Activated CD4-positive, alpha-beta T cell treated with anti-CD3 and anti-CD28 coated beads, Interleukin-2, amount 10 ng/mL, durations not matched to agents 24 days and 14 days (primary cell): ENCODE measurements around the gene SND1. TPM values are rescaled to one million over a fixed set of nuclear protein-coding genes. Genes with fewer than 3 reads are reported as not detected.

ENCODE experiments used
- DNase-seq: peaks from one replicate; pipeline ENCODE4 v3.0.0; 2022
- H3K27ac Mint-ChIP-seq: one replicate; pipeline ENCODE4 v1.8.0; 2022; ENCODE audit warnings: mild to moderate bottlenecking, mixed read lengths
- H3K27me3 Mint-ChIP-seq: one replicate; pipeline ENCODE4 v1.8.0; 2022; ENCODE audit warnings: mixed read lengths
- H3K36me3 Mint-ChIP-seq: one replicate; pipeline ENCODE4 v1.8.0; 2022; ENCODE audit warnings: low read depth, mild to moderate bottlenecking, mixed read lengths
- H3K4me1 Mint-ChIP-seq: one replicate; pipeline ENCODE4 v1.8.0; 2021; ENCODE audit warnings: mixed read lengths
- H3K4me3 Mint-ChIP-seq: one replicate; pipeline ENCODE4 v1.8.0; 2022; ENCODE audit warnings: mild to moderate bottlenecking, moderate library complexity, mixed read lengths
- H3K9me3 Mint-ChIP-seq: one replicate; pipeline ENCODE4 v1.8.0; 2021; ENCODE audit warnings: mixed read lengths
- intact Hi-C: fragments of 100-400 bp; cut with micrococcal nuclease; formaldehyde crosslinking; loops from one replicate; pipeline ENCODE4 v1.15.1; 2023
- total RNA-seq: library from RNA; stranded (reverse); gene quantifications from 2 replicates; pipeline ENCODE4 v1.2.3, GENCODE V29; 2022

SND1 gene
- total RNA-seq, 1 donor from 2014 or later = 295 TPM

GRCh38 chr7:127761196-127761595, 109.2 kb downstream of the SND1 start:
- no peaks in the 10 kb centered on the region for H3K27me3 Mint-ChIP-seq

GRCh38 chr7:127764681-127765080, 112.7 kb downstream of the SND1 start:
- no peak for DNase-seq
- Mint-ChIP-seq H3K4me3 (no peak overlapping the region), H3K27me3 (no peaks in the 10 kb centered on the region), H3K4me1 (peaks cover 34% of the 10 kb centered on the region), H3K9me3 (peaks cover 3% of the 10 kb centered on the region), H3K27ac (no peak overlapping the region), H3K36me3 (peaks cover 22% of the 10 kb centered on the region)
- intact Hi-C loops = loop anchor here (5.0 kb wide), 1 partner anchor 43 kb away; no protein-coding TSS in a partner anchor

More at GRCh38 chr7:127761196-127761595, 109.2 kb downstream of the SND1 start:
- Mint-ChIP-seq H3K9me3 (no peaks in the 10 kb centered on the region), H3K36me3 (peaks cover 15% of the 10 kb centered on the region), H3K4me3 (no peak overlapping the region), H3K27ac (no peak overlapping the region), H3K4me1 (peaks cover 23% of the 10 kb centered on the region)
- intact Hi-C loops = no loop called here
- DNase-seq = no peak

GRCh38 chr7:127765150-127765549, 113.2 kb downstream of the SND1 start:
- Mint-ChIP-seq H3K4me1 (peaks cover 33% of the 10 kb centered on the region), H3K36me3 (peaks cover 21% of the 10 kb centered on the region), H3K9me3 (peaks cover 3% of the 10 kb centered on the region), H3K27me3 (no peaks in the 10 kb centered on the region), H3K27ac (no peak overlapping the region), H3K4me3 (no peak overlapping the region)
- no peak for DNase-seq
- intact Hi-C loops = loop anchor here (5.0 kb wide), 1 partner anchor 42 kb away; no protein-coding TSS in a partner anchor

GRCh38 chr7:127766831-127767459, 115.0 kb downstream of the SND1 start:
- H3K36me3 Mint-ChIP-seq = peaks cover 18% of the 10 kb centered on the region
- no peak overlapping the region for H3K4me3 Mint-ChIP-seq
- no peaks in the 10 kb centered on the region for H3K27me3 Mint-ChIP-seq
- intact Hi-C loops = loop anchor here (5.0 kb wide), 1 partner anchor 40 kb away; no protein-coding TSS in a partner anchor
- peaks cover 3% of the 10 kb centered on the region for H3K9me3 Mint-ChIP-seq
- peaks cover 23% of the 10 kb centered on the region for H3K4me1 Mint-ChIP-seq
- DNase-seq = no peak
- no peak overlapping the region for H3K27ac Mint-ChIP-seq

DNA sequence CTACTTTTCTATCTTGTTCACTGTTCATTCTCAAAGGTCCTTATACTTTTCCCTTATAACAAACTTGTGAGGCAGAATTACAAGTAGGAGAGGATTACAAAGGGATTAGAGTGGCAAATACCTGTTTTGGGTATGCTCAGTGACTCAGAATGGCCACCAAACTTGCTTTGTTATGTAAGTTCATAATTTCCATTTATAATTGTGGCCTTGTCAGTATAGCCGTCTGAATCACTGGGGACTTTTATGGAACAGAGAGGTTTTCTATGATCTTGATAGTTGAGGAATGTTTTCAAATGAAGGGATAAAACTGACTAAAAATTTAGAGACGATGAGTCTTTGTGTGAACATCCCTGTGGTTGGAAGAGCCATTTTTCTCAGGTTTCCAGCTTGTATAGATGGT, 116.2 kb downstream of the SND1 start:
- Mint-ChIP-seq H3K27ac (no peak overlapping the region), H3K36me3 (peaks cover 16% of the 10 kb centered on the region), H3K4me1 (peaks cover 21% of the 10 kb centered on the region), H3K4me3 (no peak overlapping the region), H3K9me3 (peaks cover 3% of the 10 kb centered on the region), H3K27me3 (no peaks in the 10 kb centered on the region)
- no peak for DNase-seq
- intact Hi-C loops = loop anchor here (5.0 kb wide), 1 partner anchor 39 kb away; no protein-coding TSS in a partner anchor

GRCh38 chr7:127769137-127769536, 117.1 kb downstream of the SND1 start:
- DNase-seq = no peak
- intact Hi-C loops = loop anchor here (5.0 kb wide), 1 partner anchor 38 kb away; no protein-coding TSS in a partner anchor
- H3K9me3 Mint-ChIP-seq = peaks cover 3% of the 10 kb centered on the region
- no peaks in the 10 kb centered on the region for H3K27me3 Mint-ChIP-seq
- H3K4me3 Mint-ChIP-seq = no peak overlapping the region
- H3K36me3 Mint-ChIP-seq = peaks cover 16% of the 10 kb centered on the region
- H3K27ac Mint-ChIP-seq = no peak overlapping the region
- peaks cover 21% of the 10 kb centered on the region for H3K4me1 Mint-ChIP-seq

DNA sequence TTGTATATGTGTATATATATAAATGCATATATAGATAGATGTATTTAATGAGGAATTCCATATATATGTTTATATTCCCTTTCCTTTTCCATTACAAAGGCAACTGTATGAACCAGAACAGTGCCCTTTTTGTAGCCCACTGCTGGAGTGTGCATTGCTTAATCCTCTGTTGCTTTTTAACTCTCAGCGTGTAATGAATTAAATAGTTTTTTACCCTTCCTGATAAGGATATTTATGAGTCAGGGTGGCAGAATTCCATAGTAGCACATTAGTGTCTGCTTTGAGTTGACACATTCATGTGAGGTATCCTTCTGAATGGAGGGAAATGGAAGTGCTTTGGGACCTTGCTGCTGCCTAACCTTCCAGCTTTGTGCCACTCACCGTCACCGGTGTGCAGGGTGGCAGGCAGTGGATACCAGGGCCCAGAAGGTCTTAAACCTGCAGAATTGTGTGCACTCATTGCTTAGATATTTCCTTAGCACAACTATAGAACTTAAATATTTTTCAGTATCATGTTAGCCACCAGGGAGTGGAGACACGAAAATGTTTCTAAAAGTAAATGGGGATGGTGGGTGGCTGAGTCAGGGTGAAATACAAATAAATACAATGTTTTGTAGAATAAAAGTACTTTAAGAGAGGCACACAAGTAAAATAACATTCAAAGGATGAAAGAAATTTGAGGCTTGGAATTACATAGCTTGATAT, 117.9 kb downstream of the SND1 start:
- Mint-ChIP-seq H3K4me1 (peaks cover 22% of the 10 kb centered on the region), H3K27ac (no peak overlapping the region), H3K27me3 (no peaks in the 10 kb centered on the region), H3K4me3 (no peak overlapping the region), H3K36me3 (peaks cover 12% of the 10 kb centered on the region), H3K9me3 (peaks cover 3% of the 10 kb centered on the region)
- intact Hi-C loops = loop anchor here (5.0 kb wide), 1 partner anchor 37 kb away; no protein-coding TSS in a partner anchor
- no peak for DNase-seq

DNA sequence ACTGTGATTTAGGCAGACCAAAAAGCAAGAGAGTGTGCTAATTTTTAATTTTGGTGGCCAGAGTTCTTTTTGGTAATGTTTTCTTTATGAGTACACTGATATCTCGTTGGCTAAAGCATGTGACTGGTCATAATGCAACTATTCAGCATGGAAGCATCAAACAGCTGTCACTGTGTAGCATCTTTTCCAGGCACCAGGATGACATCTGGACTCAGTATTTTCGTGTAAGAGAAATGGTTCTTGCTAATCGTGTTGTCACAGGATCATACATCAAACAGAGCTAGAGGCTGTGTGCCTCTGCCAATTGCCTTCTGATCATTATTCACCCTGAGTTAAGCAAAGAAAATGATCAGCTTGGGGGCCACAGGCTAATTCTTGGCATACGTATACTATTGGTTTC, 118.9 kb downstream of the SND1 start:
- Mint-ChIP-seq H3K36me3 (peaks cover 12% of the 10 kb centered on the region), H3K27me3 (no peaks in the 10 kb centered on the region), H3K4me1 (peaks cover 25% of the 10 kb centered on the region), H3K27ac (no peak overlapping the region), H3K9me3 (peaks cover 3% of the 10 kb centered on the region), H3K4me3 (no peak overlapping the region)
- intact Hi-C loops = no loop called here
- no peak for DNase-seq

DNA sequence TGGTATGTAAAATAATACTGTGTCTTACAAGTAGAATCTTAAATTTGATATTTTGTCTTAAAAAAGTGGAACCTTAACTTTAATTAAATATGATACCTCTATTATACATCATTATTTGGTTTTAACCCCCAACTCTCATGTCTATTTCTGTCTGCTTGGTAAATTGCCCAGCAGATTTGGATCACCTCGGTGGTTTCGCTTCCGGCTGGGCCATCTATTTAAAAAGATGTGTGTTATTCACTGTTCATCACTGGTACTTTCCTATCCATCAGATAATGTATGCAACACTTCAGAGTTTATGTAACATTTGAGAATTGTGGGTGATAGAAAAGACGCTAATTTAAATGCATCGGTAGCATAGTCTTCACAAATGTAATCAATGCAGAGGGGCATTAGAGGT, 119.7 kb downstream of the SND1 start:
- intact Hi-C loops = no loop called here
- H3K27me3 Mint-ChIP-seq = no peaks in the 10 kb centered on the region
- no peak overlapping the region for H3K27ac Mint-ChIP-seq

DNA sequence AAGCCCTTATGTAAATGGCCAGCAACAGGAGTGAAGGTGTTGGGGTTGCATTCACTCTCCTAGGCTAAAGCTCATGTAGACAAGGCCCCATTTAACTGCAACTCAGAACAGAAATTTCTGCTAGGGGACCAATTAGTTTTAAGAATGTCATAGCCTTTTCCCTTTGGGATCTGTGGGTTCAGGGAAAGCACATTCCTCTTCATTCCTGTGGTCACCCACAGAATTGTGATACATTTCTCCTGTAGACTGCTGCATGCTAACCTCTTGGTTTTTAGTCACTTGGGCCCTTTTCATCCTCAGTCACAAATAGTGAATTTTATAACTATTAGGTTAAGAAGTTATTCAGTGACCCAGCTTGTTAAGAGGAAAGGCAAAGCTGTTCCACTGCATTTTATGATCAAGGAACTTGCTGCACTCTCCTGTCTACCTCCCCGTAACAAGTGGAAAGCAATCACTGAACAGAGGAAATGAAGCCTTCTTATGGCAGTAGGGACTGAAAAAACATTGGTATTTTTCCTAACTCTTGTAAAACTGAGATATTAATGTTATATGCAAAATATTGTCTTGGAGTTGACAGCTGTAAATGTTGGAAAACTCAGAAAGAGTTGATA, 124.9 kb downstream of the SND1 start:
- Mint-ChIP-seq H3K4me1 (peaks cover 10% of the 10 kb centered on the region), H3K27me3 (no peaks in the 10 kb centered on the region), H3K9me3 (no peaks in the 10 kb centered on the region), H3K27ac (no peak overlapping the region), H3K4me3 (no peak overlapping the region), H3K36me3 (peaks cover 10% of the 10 kb centered on the region)
- intact Hi-C loops = no loop called here
- DNase-seq = no peak

More for the DNA sequence above, 119.7 kb downstream of the SND1 start:
- H3K4me1 Mint-ChIP-seq = peaks cover 24% of the 10 kb centered on the region
- no peak for DNase-seq
- H3K36me3 Mint-ChIP-seq = peaks cover 11% of the 10 kb centered on the region
- no peak overlapping the region for H3K4me3 Mint-ChIP-seq
- H3K9me3 Mint-ChIP-seq = peaks cover 2% of the 10 kb centered on the region

DNA sequence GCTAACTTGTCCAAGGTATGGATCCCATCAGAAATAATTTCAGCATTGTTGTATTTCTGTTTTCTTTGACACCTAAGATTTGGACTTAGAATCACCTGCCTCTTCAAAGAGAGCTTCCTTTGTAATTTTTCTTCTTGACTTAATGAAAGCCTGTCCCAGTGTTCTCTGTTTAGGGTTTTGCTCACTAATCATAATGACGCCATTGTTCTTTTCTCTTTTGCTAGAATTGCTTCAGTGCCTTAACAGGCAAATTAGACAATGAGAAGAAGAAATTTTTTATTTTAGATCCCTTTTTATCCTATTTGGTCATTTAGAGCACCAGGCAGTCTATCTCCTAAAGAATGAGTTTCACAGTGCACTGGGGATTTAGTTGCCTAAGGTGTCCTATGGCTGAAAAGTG, 128.5 kb downstream of the SND1 start:
- Mint-ChIP-seq H3K4me3 (no peak overlapping the region), H3K27me3 (no peaks in the 10 kb centered on the region), H3K4me1 (peaks cover 16% of the 10 kb centered on the region), H3K36me3 (peaks cover 15% of the 10 kb centered on the region), H3K27ac (no peak overlapping the region), H3K9me3 (no peaks in the 10 kb centered on the region)
- intact Hi-C loops = loop anchor here (5.0 kb wide), 1 partner anchor 33 kb away; no protein-coding TSS in a partner anchor
- DNase-seq = no peak

GRCh38 chr7:127781081-127781480, 129.1 kb downstream of the SND1 start:
- no peaks in the 10 kb centered on the region for H3K9me3 Mint-ChIP-seq
- H3K27me3 Mint-ChIP-seq = no peaks in the 10 kb centered on the region
- H3K36me3 Mint-ChIP-seq = peaks cover 13% of the 10 kb centered on the region
- no peak overlapping the region for H3K4me3 Mint-ChIP-seq
- H3K27ac Mint-ChIP-seq = no peak overlapping the region
- peaks cover 15% of the 10 kb centered on the region for H3K4me1 Mint-ChIP-seq
- intact Hi-C loops = loop anchor here (5.0 kb wide), 1 partner anchor 34 kb away; no protein-coding TSS in a partner anchor
- no peak for DNase-seq

- no peaks in the 10 kb centered on the region for H3K27me3 Mint-ChIP-seq
- no peak for DNase-seq
- intact Hi-C loops = loop anchor here (5.0 kb wide), 1 partner anchor 35 kb away; no protein-coding TSS in a partner anchor
- H3K4me1 Mint-ChIP-seq = peaks cover 16% of the 10 kb centered on the region
- no peak overlapping the region for H3K4me3 Mint-ChIP-seq
- H3K27ac Mint-ChIP-seq = peak overlapping the region; percentile 29
- H3K9me3 Mint-ChIP-seq = no peaks in the 10 kb centered on the region
- peaks cover 15% of the 10 kb centered on the region for H3K36me3 Mint-ChIP-seq
Observed at GRCh38 chr7:127782075-127782474, 130.1 kb downstream of the SND1 start.
